Esophagus muscularis mucosa (tissue), 4 donors: Measurements from ENCODE around the gene GLCE. TPM values are rescaled to one million over a fixed set of nuclear protein-coding genes. Genes with fewer than 3 reads are reported as not detected.

Source experiments
- DNase-seq: peaks from one replicate; pipeline ENCODE4 v3.0.0-alpha.2; 2017; ENCODE audit errors: extremely low spot score
- H3K27ac ChIP-seq, 4 donors: fragments of 200-600 bp; sonication (generic); replicated peaks in 1 of 4; 1 replicate in 3 of 4; 2 replicates in 1 of 4; pipeline ENCODE4 v1.5.1; 2016 to 2019; ENCODE audit warnings: mild to moderate bottlenecking in 1 of 4
- H3K27me3 ChIP-seq, 4 donors: fragments of 200-600 bp; sonication (generic); one replicate each; pipeline versions ENCODE4 v1.5.1 to v1.6.0; 2016 to 2019
- H3K36me3 ChIP-seq, 4 donors: fragments of 200-600 bp; sonication (generic); one replicate each; pipeline ENCODE4 v1.5.1; 2016 to 2019
- H3K4me1 ChIP-seq, 4 donors: fragments of 200-600 bp; sonication (generic); one replicate each; pipeline ENCODE4 v1.5.1; 2016 to 2019
- H3K4me3 ChIP-seq, 4 donors: fragments of 200-600 bp; sonication (generic); 1 replicate in 2 of 4; 2 replicates in 2 of 4; pipeline ENCODE4 v1.5.1; 2016 to 2019; ENCODE audit warnings: mild to moderate bottlenecking in 4 of 4, moderate library complexity in 1 of 4
- H3K9me3 ChIP-seq, 4 donors: fragments of 200-600 bp; sonication (generic); 1 replicate in 3 of 4; 2 replicates in 1 of 4; pipeline ENCODE4 v1.5.1; 2016 to 2019
- CTCF ChIP-seq, 3 experiments: fragments of 200-600 bp in 2 of 3; fragments of 450-650 bp in 1 of 3; sonication (generic) in 2 of 3; IDR thresholded peaks; one replicate each; pipeline ENCODE4 v1.5.1; 2017 to 2019; ENCODE audit warnings: antibody characterized with exemption in 3 of 3, mild to moderate bottlenecking in 2 of 3, moderate library complexity in 1 of 3
- EP300 ChIP-seq: sonication (generic); formaldehyde crosslinking; IDR thresholded peaks from one replicate; pipeline ENCODE4 v1.6.1; 2017; ENCODE audit warnings: antibody characterized with exemption
- POLR2A ChIP-seq: fragments of 450-650 bp; IDR thresholded peaks from one replicate; pipeline ENCODE4 v1.6.1; 2017; ENCODE audit warnings: antibody characterized with exemption, moderate library complexity, mild to moderate bottlenecking, low read depth
- POLR2AphosphoS5 ChIP-seq, 2 donors: sonication (generic); formaldehyde crosslinking; IDR thresholded peaks; one replicate each; pipeline ENCODE4 v1.6.1; 2017; ENCODE audit warnings: antibody characterized with exemption in 2 of 2
- WGBS: methylation state at CpG from one replicate; pipeline ENCODE4 v1.1.5; 2018; 5-methylcytosine and 5-hydroxymethylcytosine counted together
- intact Hi-C: fragments of 100-400 bp; cut with DNase I; formaldehyde crosslinking; loops from one replicate; pipeline ENCODE4 v1.15.1; 2023
- total RNA-seq, 4 donors: library from RNA; depleted of rRNA; stranded (reverse); fragments of >200 nt; gene quantifications; one replicate each; pipeline versions ENCODE4 v1.1.0 to v1.2.1, GENCODE V29; 2016

Gene GLCE
- total RNA-seq, 4 donors from 2014 or later: 9.6 to 13.2 (median 9.8) TPM

- Histone ChIP-seq H3K9me3 (no peaks in the 10 kb centered on the region), H3K27ac (no peak overlapping the region), H3K27me3 (no peaks in the 10 kb centered on the region), H3K4me1 (no peaks in the 10 kb centered on the region), H3K4me3 (no peak overlapping the region), H3K36me3 (no peaks in the 10 kb centered on the region)
- intact Hi-C loops: no loop called here
- DNase-seq: no peak
- TF ChIP-seq POLR2AphosphoS5 (IDR thresholded peaks at IDR 0.05): no peak
- TF ChIP-seq EP300: no peak
- TF ChIP-seq POLR2A: no peak
- WGBS: 76% methylated on average over 1 of the region's 1 CpG
Measured at GRCh38 chr15:69209661-69210060, 49.2 kb downstream of the GLCE start.

GRCh38 chr15:69210574-69210973 lies 50.1 kb downstream of the GLCE start:
- H3K27ac ChIP-seq: no peak overlapping the region
- TF ChIP-seq POLR2A (no peak), POLR2AphosphoS5 (IDR thresholded peaks at IDR 0.05) (no peak), CTCF (IDR thresholded peaks at IDR 0.05) (no peak), EP300 (no peak)
- intact Hi-C loops: no loop called here

GRCh38 chr15:69213786-69214185 lies 53.4 kb downstream of the GLCE start:
- H3K9me3 ChIP-seq: no peaks in the 10 kb centered on the region
- no peak overlapping the region for H3K27ac ChIP-seq
- no peaks in the 10 kb centered on the region for H3K36me3 ChIP-seq
- TF ChIP-seq CTCF (IDR thresholded peaks at IDR 0.05) (no peak), EP300 (no peak), POLR2A (no peak), POLR2AphosphoS5 (IDR thresholded peaks at IDR 0.05) (no peak)
- H3K27me3 ChIP-seq: no peaks in the 10 kb centered on the region
- 66% methylated on average over 3 of the region's 3 CpGs for WGBS
- intact Hi-C loops: no loop called here
- no peaks in the 10 kb centered on the region for H3K4me1 ChIP-seq
- H3K4me3 ChIP-seq: no peak overlapping the region
- DNase-seq: no peak

More at GRCh38 chr15:69210574-69210973, 50.1 kb downstream of the GLCE start:
- no peaks in the 10 kb centered on the region for H3K36me3 ChIP-seq
- no peaks in the 10 kb centered on the region for H3K27me3 ChIP-seq
- no peaks in the 10 kb centered on the region for H3K4me1 ChIP-seq
- H3K4me3 ChIP-seq: no peak overlapping the region
- H3K9me3 ChIP-seq: no peaks in the 10 kb centered on the region
- DNase-seq: no peak

GRCh38 chr15:69215314-69216035 lies 55.0 kb downstream of the GLCE start:
- WGBS: 90% methylated on average over 2 of the region's 2 CpGs
- Histone ChIP-seq H3K4me3 (no peak overlapping the region), H3K4me1 (no peaks in the 10 kb centered on the region), H3K9me3 (no peaks in the 10 kb centered on the region), H3K36me3 (no peaks in the 10 kb centered on the region), H3K27me3 (no peaks in the 10 kb centered on the region), H3K27ac (no peak overlapping the region)
- no peak for DNase-seq
- intact Hi-C loops: no loop called here
- TF ChIP-seq POLR2AphosphoS5 (IDR thresholded peaks at IDR 0.05) (no peak), CTCF (IDR thresholded peaks at IDR 0.05) (no peak), POLR2A (no peak), EP300 (no peak)

- Histone ChIP-seq H3K4me1 (no peaks in the 10 kb centered on the region), H3K27ac (no peak overlapping the region), H3K36me3 (no peaks in the 10 kb centered on the region), H3K27me3 (no peaks in the 10 kb centered on the region), H3K4me3 (no peak overlapping the region), H3K9me3 (peaks cover 0 to 3% (median 0%) of the 10 kb centered on the region in 4 donors)
- intact Hi-C loops: no loop called here
- no peak for DNase-seq
- TF ChIP-seq EP300 (no peak), POLR2A (no peak), CTCF (IDR thresholded peaks at IDR 0.05) (no peak), POLR2AphosphoS5 (IDR thresholded peaks at IDR 0.05) (no peak)
Measured at GRCh38 chr15:69217381-69217780, 56.9 kb downstream of the GLCE start.
